K562 (cell line): ENCODE measurements around the gene OLR1.

Experiments used
- HCFC1 ChIP-seq: IDR thresholded peaks from 2 replicates; pipeline ENCODE4 v1.6.1; 2012; ENCODE audit warnings: low read depth, low read length, improper control_type of control experiment
- L3MBTL2 ChIP-seq: fragments of 450-650 bp; IDR thresholded peaks from 2 replicates; pipeline ENCODE4 v1.6.1; 2016; ENCODE audit warnings: mild to moderate bottlenecking, moderate library complexity
- POLR2G ChIP-seq: fragments of 200-400 bp; formaldehyde crosslinking; IDR thresholded peaks from 2 replicates; pipeline ENCODE4 v1.6.1; 2017; ENCODE audit warnings: low read depth, mild to moderate bottlenecking, antibody characterized with exemption, low read length, moderate library complexity

DNA sequence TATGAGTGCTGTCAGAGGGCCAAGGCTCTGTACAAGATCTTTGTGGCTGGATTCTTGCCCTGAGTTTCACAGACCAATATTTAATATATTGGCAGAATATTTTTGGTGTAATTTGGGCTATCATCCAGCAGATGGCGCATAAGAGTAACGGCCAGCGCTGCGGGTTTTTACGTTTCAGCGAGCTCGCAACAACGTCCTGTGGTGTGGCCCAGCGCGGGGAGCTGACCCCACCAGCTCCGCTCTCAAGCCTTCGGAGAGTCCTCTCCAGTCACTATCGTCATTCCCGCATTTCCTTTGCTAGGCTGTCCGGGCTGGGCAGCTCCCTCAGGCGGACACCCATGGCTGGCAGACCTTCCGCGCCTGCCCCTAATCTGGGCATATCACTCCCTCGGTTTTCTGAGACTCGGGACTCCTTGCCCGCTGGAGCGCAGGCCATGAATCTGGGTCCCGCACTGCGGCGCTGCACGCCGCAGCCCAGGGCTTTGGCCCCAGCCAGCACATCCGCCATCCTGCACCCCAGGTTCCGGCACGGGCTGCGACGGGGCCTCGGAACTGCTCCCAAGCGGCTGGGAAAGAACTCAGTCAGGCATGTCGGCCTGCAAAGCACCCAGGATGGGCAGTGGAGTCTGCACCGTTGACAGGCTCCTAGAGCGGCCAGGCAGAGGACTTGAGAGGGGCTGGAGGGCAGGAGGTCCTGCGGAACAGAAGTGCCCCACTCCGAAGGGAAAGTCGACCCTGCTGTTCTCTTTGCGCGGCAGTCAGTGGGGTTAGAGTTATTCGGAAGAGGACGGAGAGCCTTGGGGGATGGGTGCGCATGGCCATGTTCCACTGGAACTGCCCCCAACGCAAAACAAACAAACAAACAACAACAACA lies 18.4 kb downstream of the OLR1 start:
- TF ChIP-seq HCFC1 (no peak), POLR2G (no peak), L3MBTL2 (no peak)
